Activated CD8-positive, alpha-beta T cell treated with anti-CD3 and anti-CD28 coated beads, Interleukin-2, amount 10 ng/mL, durations not matched to agents 7 days and 5 days (primary cell): Measurements from ENCODE around the gene ENTPD1. TPM values are rescaled to one million over a fixed set of nuclear protein-coding genes. Genes with fewer than 3 reads are reported as not detected.
"Not testable (repeated sequence)": the region's sequence is repeated elsewhere in the genome, so short reads cannot be mapped to it uniquely, and the experiment has no call there.

Source experiments
- ATAC-seq: fragments of 150-1000 bp; cut with Tn5 transposase; one replicate; pipeline ENCODE4 v1.10.0; 2021; ENCODE audit warnings: moderate library complexity
- CTCF ChIA-PET: fragments of 350-600 bp; sonication (Branson Sonifier 250); formaldehyde crosslinking; loops from one replicate; lab custom pipeline; 2021; ENCODE audit warnings: antibody characterized with exemption; lab: Charles Lee
- POLR2A ChIA-PET: fragments of 350-600 bp; sonication (Branson Sonifier 250); formaldehyde crosslinking; loops from one replicate; lab custom pipeline; 2021; ENCODE audit warnings: antibody characterized with exemption; lab: Charles Lee
- DNase-seq: peaks from one replicate; pipeline ENCODE4 v3.0.0-alpha.2; 2020
- H3K27ac Mint-ChIP-seq: one replicate; pipeline ENCODE4 v1.8.0; 2021; ENCODE audit warnings: mild to moderate bottlenecking, mixed read lengths
- H3K27me3 Mint-ChIP-seq: one replicate; pipeline ENCODE4 v1.8.0; 2021; ENCODE audit warnings: low read depth, mixed read lengths
- H3K36me3 Mint-ChIP-seq: one replicate; pipeline ENCODE4 v1.8.0; 2021; ENCODE audit warnings: low read depth, mixed read lengths
- H3K4me1 Mint-ChIP-seq: one replicate; pipeline ENCODE4 v1.8.0; 2021; ENCODE audit warnings: low read depth, mixed read lengths
- H3K4me3 Mint-ChIP-seq: one replicate; pipeline ENCODE4 v1.8.0; 2021; ENCODE audit warnings: mild to moderate bottlenecking, mixed read lengths
- H3K9me3 Mint-ChIP-seq: one replicate; pipeline ENCODE4 v1.8.0; 2022; ENCODE audit warnings: mixed read lengths; ENCODE audit not compliant: insufficient read depth
- total RNA-seq, 2 experiments: library from RNA; stranded (reverse); gene quantifications; one replicate each; pipeline ENCODE4 v1.2.3, GENCODE V29; 2021

ENTPD1 gene
- total RNA-seq, 2 experiments from 2014 or later: 14.2 to 14.9 TPM

DNA sequence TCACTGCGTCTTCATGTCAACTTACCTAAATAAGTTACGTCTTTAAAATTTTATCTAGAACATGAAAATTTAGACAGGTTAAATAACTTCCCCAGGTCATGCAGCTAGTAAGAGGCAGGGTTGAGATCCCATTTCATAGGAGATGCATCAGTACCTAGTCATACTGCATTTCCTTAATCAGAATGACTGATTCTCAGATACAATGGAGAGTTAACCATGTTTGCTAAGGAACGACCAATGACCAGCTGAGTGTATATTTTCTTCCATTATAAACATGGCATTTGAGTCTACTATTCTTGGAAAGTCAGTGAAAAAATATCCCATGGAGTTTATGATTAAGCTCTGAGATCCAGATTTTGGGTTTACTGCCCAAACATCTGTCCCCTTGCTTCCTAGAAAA is 39.6 kb downstream of the ENTPD1 start:
- H3K9me3 Mint-ChIP-seq: peaks cover 5% of the 10 kb centered on the region
- ATAC-seq: no peak
- DNase-seq: no peak
- no peak overlapping the region for H3K27ac Mint-ChIP-seq
- no peaks in the 10 kb centered on the region for H3K27me3 Mint-ChIP-seq
- H3K4me1 Mint-ChIP-seq: peaks cover 92% of the 10 kb centered on the region
- H3K4me3 Mint-ChIP-seq: no peak overlapping the region
- peaks cover 56% of the 10 kb centered on the region for H3K36me3 Mint-ChIP-seq
- ChIA-PET CTCF (interaction anchor here (0.8 to 4.8 kb wide), 7 partner anchors 9 to 102 kb away, joined by 3 to 32 read pairs (median 5); partner anchors contain the start of gene TCTN3), POLR2A (interaction anchor here (1.0 to 3.5 kb wide), 3 partner anchors 36 to 334 kb away, joined by 3 to 24 read pairs (median 5); no protein-coding TSS in a partner anchor)

GRCh38 chr10:95796504-95796903 is 40.5 kb downstream of the ENTPD1 start:
- no peak for ATAC-seq
- Mint-ChIP-seq H3K4me1 (peaks cover 85% of the 10 kb centered on the region), H3K27me3 (no peaks in the 10 kb centered on the region), H3K9me3 (peaks cover 5% of the 10 kb centered on the region), H3K4me3 (no peak overlapping the region), H3K27ac (peak overlapping the region; percentile 17), H3K36me3 (peaks cover 49% of the 10 kb centered on the region)
- POLR2A ChIA-PET: interaction anchor here (1.3 kb wide), 1 partner anchor 333 kb away, joined by 3 read pairs; no protein-coding TSS in a partner anchor
- CTCF ChIA-PET: interaction anchor here (1.1 to 4.8 kb wide), 4 partner anchors 10 to 103 kb away, joined by 3 to 32 read pairs (median 16); partner anchors contain the start of gene TCTN3
- no peak for DNase-seq

GRCh38 chr10:95798096-95798855 is 42.3 kb downstream of the ENTPD1 start:
- ChIA-PET CTCF (interaction anchor here (0.5 to 1.7 kb wide), 3 partner anchors 30 to 104 kb away, joined by 3 to 7 read pairs (median 3); partner anchors contain the start of gene TCTN3), POLR2A (interaction anchor here (1.0 to 1.5 kb wide), 2 partner anchors 34 to 42 kb away, joined by 3 read pairs; no protein-coding TSS in a partner anchor)
- H3K27ac Mint-ChIP-seq: no peak overlapping the region
- no peak overlapping the region for H3K4me3 Mint-ChIP-seq
- peaks cover 56% of the 10 kb centered on the region for H3K36me3 Mint-ChIP-seq
- peaks cover 10% of the 10 kb centered on the region for H3K9me3 Mint-ChIP-seq
- DNase-seq (no peak), ATAC-seq (no peak)
- no peaks in the 10 kb centered on the region for H3K27me3 Mint-ChIP-seq
- H3K4me1 Mint-ChIP-seq: peaks cover 67% of the 10 kb centered on the region

- ATAC-seq, DNase-seq, H3K4me3 Mint-ChIP-seq, POLR2A ChIA-PET, H3K27me3 Mint-ChIP-seq: not testable (repeated sequence)
- Mint-ChIP-seq H3K36me3 (peaks cover 59% of the 10 kb centered on the region), H3K27ac (peak overlapping the region; percentile 18), H3K9me3 (peaks cover 10% of the 10 kb centered on the region), H3K4me1 (peaks cover 50% of the 10 kb centered on the region)
- CTCF ChIA-PET: interaction anchor here (1.4 kb wide), 1 partner anchor 107 kb away, joined by 5 read pairs; the partner anchor contains the start of gene TCTN3
Observed at GRCh38 chr10:95800286-95800685, 44.3 kb downstream of the ENTPD1 start.

DNA sequence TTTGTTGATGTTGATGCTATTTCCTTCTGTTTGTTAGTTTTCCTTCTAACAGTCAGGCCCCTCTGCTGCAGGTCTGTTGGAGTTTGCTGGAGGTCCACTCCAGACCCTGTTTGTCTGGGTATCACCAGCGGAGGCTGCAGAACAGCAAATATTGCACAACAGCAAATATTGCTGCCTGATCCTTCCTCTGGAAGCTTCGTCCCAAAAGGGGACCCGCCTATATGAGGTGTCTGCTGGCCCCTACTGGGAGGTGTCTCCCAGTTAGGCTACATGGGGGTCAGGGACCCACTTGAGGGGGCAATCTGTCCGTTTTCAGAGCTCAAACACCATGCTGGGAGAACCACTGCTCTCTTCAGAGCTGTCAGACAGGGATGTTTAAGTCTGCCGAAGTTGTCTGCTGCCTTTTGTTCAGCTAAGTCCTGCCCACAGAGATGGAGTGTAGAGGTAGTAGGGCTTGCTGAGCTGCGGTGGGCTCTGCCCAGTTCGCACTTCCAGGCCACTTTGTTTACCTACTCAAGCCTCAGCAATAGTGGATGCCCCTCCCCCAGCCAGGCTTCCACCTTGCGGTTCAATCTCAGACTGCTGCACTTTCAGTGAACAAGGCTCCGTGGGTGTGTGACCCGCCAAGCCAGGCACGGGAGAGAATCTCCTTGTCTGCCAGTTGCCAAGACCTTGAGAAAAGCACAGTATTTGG is 50.9 kb downstream of the ENTPD1 start:
- peaks cover 51% of the 10 kb centered on the region for H3K36me3 Mint-ChIP-seq
- not testable (repeated sequence) for DNase-seq, H3K27ac Mint-ChIP-seq, H3K4me3 Mint-ChIP-seq, H3K9me3 Mint-ChIP-seq, ATAC-seq
- CTCF ChIA-PET: interaction anchor here (0.8 to 1.9 kb wide), 4 partner anchors 25 to 113 kb away, joined by 3 to 5 read pairs (median 3); partner anchors contain the start of gene TCTN3
- peaks cover 22% of the 10 kb centered on the region for H3K27me3 Mint-ChIP-seq
- peaks cover 10% of the 10 kb centered on the region for H3K4me1 Mint-ChIP-seq
- POLR2A ChIA-PET: interaction anchor here (0.8 kb wide), 1 partner anchor 25 kb away, joined by 3 read pairs; no protein-coding TSS in a partner anchor

DNA sequence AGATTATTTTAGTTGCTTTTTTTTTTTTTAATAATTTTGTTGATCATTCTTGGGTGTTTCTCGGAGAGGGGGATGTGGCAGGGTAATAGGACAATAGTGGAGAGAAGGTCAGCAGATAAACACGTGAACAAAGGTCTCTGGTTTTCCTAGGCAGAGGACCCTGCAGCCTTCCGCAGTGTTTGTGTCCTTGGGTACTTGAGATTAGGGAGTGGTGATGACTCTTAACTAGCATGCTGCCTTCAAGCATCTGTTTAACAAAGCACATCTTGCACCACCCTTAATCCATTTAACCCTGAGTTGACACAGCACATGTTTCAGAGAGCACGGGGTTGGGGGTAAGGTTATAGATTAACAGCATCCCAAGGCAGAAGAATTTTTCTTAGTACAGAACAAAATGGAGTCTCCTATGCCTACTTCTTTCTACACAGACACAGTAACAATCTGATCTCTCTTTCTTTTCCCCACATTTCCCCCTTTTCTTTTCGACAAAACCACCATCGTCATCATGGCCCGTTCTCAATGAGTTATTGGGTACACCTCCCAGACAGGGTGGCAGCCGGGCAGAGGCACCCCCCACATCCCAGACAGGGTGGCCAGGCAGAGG is 52.8 kb downstream of the ENTPD1 start:
- Mint-ChIP-seq H3K27me3 (peaks cover 22% of the 10 kb centered on the region), H3K36me3 (peaks cover 37% of the 10 kb centered on the region), H3K4me1 (peaks cover 10% of the 10 kb centered on the region)
- H3K27ac Mint-ChIP-seq, DNase-seq, ATAC-seq, POLR2A ChIA-PET, H3K9me3 Mint-ChIP-seq, CTCF ChIA-PET, H3K4me3 Mint-ChIP-seq: not testable (repeated sequence)

DNA sequence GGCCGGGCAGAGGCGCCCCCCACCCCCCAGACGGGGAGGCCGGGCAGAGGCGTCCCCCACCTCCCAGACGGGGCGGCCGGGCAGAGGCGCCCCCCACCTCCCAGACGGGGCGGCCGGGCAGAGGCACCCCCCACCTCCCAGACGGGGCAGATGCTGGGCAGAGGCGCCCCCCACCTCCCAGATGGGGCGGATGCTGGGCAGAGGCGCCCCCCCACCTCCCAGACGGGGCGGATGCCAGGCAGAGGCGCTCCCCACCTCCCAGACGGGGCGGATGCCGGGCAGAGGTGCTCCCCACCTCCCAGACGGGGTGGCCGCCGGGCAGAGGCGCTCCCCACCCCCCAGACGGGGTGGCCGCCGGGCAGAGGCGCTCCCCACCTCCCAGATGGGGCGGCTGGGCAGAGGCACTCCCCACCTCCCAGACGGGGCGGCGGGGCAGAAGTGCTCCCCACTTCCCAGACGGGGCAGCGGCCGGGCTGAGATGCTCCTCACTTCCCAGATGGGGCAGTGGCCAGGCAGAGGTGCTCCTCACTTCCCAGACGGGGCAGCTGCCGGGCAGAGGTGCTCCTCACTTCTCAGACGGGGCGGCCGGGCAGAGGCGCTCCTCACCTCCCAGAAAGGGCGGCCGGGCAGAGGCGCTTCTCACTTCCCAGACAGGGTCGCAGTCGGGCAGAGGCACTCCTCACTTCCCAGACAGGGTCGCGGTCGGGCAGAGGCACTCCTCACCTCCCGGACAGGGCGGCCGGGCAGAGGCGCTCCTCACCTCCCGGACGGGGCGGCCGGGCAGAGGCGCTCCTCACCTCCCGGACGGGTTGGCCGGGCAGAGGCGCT is 53.6 kb downstream of the ENTPD1 start:
- ATAC-seq (no peak), DNase-seq (no peak)
- peaks cover 12% of the 10 kb centered on the region for H3K4me1 Mint-ChIP-seq
- CTCF ChIA-PET: no interaction called here
- H3K27me3 Mint-ChIP-seq: peaks cover 16% of the 10 kb centered on the region
- no peak overlapping the region for H3K4me3 Mint-ChIP-seq
- H3K36me3 Mint-ChIP-seq: peaks cover 30% of the 10 kb centered on the region
- H3K9me3 Mint-ChIP-seq: no peaks in the 10 kb centered on the region
- POLR2A ChIA-PET: no interaction called here
- H3K27ac Mint-ChIP-seq: no peak overlapping the region

- Mint-ChIP-seq H3K9me3 (no peaks in the 10 kb centered on the region), H3K27me3 (peaks cover 12% of the 10 kb centered on the region), H3K4me1 (peaks cover 15% of the 10 kb centered on the region), H3K36me3 (peaks cover 32% of the 10 kb centered on the region), H3K27ac (no peak overlapping the region), H3K4me3 (no peak overlapping the region)
- DNase-seq (no peak), ATAC-seq (no peak)
- POLR2A ChIA-PET: no interaction called here
- CTCF ChIA-PET: no interaction called here
Observed at GRCh38 chr10:95810198-95810976, 54.4 kb downstream of the ENTPD1 start.

DNA sequence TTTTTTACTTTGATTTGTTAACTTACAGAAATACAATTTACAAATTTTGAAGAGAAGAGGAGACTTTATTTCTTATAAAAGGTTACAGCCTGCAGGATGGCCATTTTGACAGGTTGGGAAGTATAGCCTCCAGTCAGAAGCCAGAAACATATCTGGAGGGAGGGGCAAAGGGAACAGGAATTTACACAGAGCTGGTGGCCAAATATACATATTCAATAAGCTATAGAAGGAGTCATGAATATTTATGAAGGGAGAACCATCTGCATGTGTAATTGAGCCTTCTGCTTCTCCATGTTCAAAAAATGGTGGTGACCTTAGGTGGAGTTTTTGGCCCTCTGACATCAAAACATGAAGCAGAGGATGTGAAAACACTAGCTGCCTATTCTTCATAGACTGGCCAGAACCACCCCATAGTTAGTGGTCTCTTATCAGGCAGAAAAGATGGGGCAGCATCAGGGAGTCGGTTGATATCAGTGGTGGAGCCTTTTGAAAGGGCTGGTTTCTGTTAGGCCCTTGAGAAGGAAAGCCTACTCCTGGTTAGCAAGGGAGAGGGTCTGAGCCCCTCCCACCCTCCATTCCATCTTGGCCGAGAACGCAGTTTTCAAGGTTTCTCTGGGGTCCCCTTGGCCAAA is 57.2 kb downstream of the ENTPD1 start:
- Mint-ChIP-seq H3K9me3 (no peaks in the 10 kb centered on the region), H3K4me3 (no peak overlapping the region), H3K27ac (no peak overlapping the region), H3K4me1 (peaks cover 10% of the 10 kb centered on the region), H3K36me3 (peaks cover 38% of the 10 kb centered on the region), H3K27me3 (peaks cover 6% of the 10 kb centered on the region)
- ATAC-seq (no peak), DNase-seq (no peak)
- POLR2A ChIA-PET: no interaction called here
- CTCF ChIA-PET: interaction anchor here (0.8 to 1.2 kb wide), 3 partner anchors 13 to 119 kb away, joined by 3 to 4 read pairs (median 4); partner anchors contain the start of gene TCTN3
